HEK293 (cell line): Measurements from ENCODE around the gene USP35.

Source experiments
- CTCF ChIA-PET: fragments of 350-600 bp; formaldehyde crosslinking; extraction: SDS; loops from one replicate; lab custom pipeline; 2021; ENCODE audit warnings: antibody characterized with exemption; lab: Yijun Ruan, JAX
- POLR2A ChIA-PET: fragments of 300-600 bp; formaldehyde crosslinking; extraction: SDS; loops from one replicate; lab custom pipeline; 2020; ENCODE audit warnings: antibody characterized with exemption, inconsistent platforms; lab: Yijun Ruan, JAX
- H3K27ac ChIP-seq: fragments of 200-500 bp; sonication (Bioruptor generic); 2 replicates; pipeline ENCODE4 v1.5.1; 2014; ENCODE audit warnings: low read depth, low read length, control low read depth, inconsistent platforms; ENCODE audit errors: extremely low read depth
- H3K36me3 ChIP-seq, 2 experiments: fragments of 200-500 bp in 1 of 2; sonication (Bioruptor generic) in 1 of 2; 1 replicate in 1 of 2; 2 replicates in 1 of 2; pipeline ENCODE4 v1.5.1; 2014 to 2017; ENCODE audit warnings: inconsistent platforms in 2 of 2, low read length in 2 of 2; ENCODE audit not compliant: control insufficient read depth in 2 of 2, insufficient read depth in 1 of 2
- H3K4me1 ChIP-seq: fragments of 200-500 bp; sonication (Bioruptor generic); 2 replicates; pipeline ENCODE4 v1.5.1; 2014; ENCODE audit warnings: mild to moderate bottlenecking, low read length, inconsistent platforms; ENCODE audit not compliant: control insufficient read depth, insufficient read depth
- H3K4me3 ChIP-seq: 2 replicates; pipeline ENCODE4 v1.5.1; 2011; ENCODE audit warnings: low read depth, mild to moderate bottlenecking, control low read depth, low read length, moderate library complexity
- H3K9me3 ChIP-seq: fragments of 200-500 bp; sonication (Bioruptor generic); 2 replicates; pipeline ENCODE4 v1.5.1; 2014; ENCODE audit warnings: low read depth, low read length, inconsistent platforms; ENCODE audit not compliant: control insufficient read depth, insufficient read depth
- GLI4 ChIP-seq: fragments of 450-650 bp; formaldehyde crosslinking; IDR thresholded peaks from 2 replicates; pipeline ENCODE4 v1.5.1; 2016; ENCODE audit warnings: missing biosample characterization, missing genetic modification characterization
- GLIS2 ChIP-seq: fragments of 450-650 bp; formaldehyde crosslinking; IDR thresholded peaks from 2 replicates; pipeline ENCODE4 v1.5.1; 2016; ENCODE audit warnings: missing biosample characterization, missing genetic modification characterization
- HOXD13 ChIP-seq: sonication (generic); formaldehyde crosslinking; IDR thresholded peaks from 2 replicates; pipeline ENCODE4 v1.8.0; 2022; ENCODE audit warnings: missing genetic modification reagents, borderline replicate concordance
- OSR2 ChIP-seq: fragments of 450-650 bp; formaldehyde crosslinking; IDR thresholded peaks from 2 replicates; pipeline ENCODE4 v1.5.1; 2016; ENCODE audit warnings: missing biosample characterization, missing genetic modification characterization
- SP3 ChIP-seq: fragments of 450-650 bp; formaldehyde crosslinking; IDR thresholded peaks from 2 replicates; pipeline ENCODE4 v1.5.1; 2016; ENCODE audit warnings: missing biosample characterization, missing genetic modification characterization
- ZFP37 ChIP-seq: fragments of 450-650 bp; formaldehyde crosslinking; IDR thresholded peaks from 2 replicates; pipeline ENCODE4 v1.5.1; 2016; ENCODE audit warnings: missing biosample characterization, missing genetic modification characterization
- ZNF132 ChIP-seq: fragments of 450-650 bp; formaldehyde crosslinking; IDR thresholded peaks from 2 replicates; pipeline ENCODE4 v1.5.1; 2017; ENCODE audit warnings: missing biosample characterization, missing genetic modification characterization, borderline replicate concordance
- ZNF138 ChIP-seq: fragments of 450-650 bp; formaldehyde crosslinking; IDR thresholded peaks from 2 replicates; pipeline ENCODE4 v1.5.1; 2016; ENCODE audit warnings: missing biosample characterization, missing genetic modification characterization, borderline replicate concordance
- ZNF155 ChIP-seq: fragments of 450-650 bp; formaldehyde crosslinking; IDR thresholded peaks from 2 replicates; pipeline ENCODE4 v1.5.1; 2016; ENCODE audit warnings: missing biosample characterization, missing genetic modification characterization
- ZNF214 ChIP-seq: fragments of 450-650 bp; formaldehyde crosslinking; IDR thresholded peaks from 2 replicates; pipeline ENCODE4 v1.5.1; 2017; ENCODE audit warnings: missing biosample characterization, mild to moderate bottlenecking, missing genetic modification characterization, borderline replicate concordance
- ZNF248 ChIP-seq: fragments of 450-650 bp; formaldehyde crosslinking; IDR thresholded peaks from 2 replicates; pipeline ENCODE4 v1.5.1; 2017; ENCODE audit warnings: missing biosample characterization, missing genetic modification characterization
- ZNF341 ChIP-seq: fragments of 450-650 bp; formaldehyde crosslinking; IDR thresholded peaks from 2 replicates; pipeline ENCODE4; 2016; ENCODE audit warnings: low read depth, missing biosample characterization, missing genetic modification characterization
- ZNF394 ChIP-seq: fragments of 450-650 bp; formaldehyde crosslinking; IDR thresholded peaks from 2 replicates; pipeline ENCODE4 v1.5.1; 2016; ENCODE audit warnings: missing biosample characterization, missing genetic modification characterization, mild to moderate bottlenecking, moderate library complexity, borderline replicate concordance
- ZNF530 ChIP-seq: fragments of 450-650 bp; formaldehyde crosslinking; IDR thresholded peaks from 2 replicates; pipeline ENCODE4 v1.5.1; 2016; ENCODE audit warnings: low read depth, missing biosample characterization, missing genetic modification characterization
- ZNF664 ChIP-seq: fragments of 450-650 bp; formaldehyde crosslinking; IDR thresholded peaks from 2 replicates; pipeline ENCODE4 v1.5.1; 2016; ENCODE audit warnings: missing biosample characterization, missing genetic modification characterization
- ZNF777 ChIP-seq: fragments of 450-650 bp; formaldehyde crosslinking; IDR thresholded peaks from 2 replicates; pipeline ENCODE4 v1.5.1; 2017; ENCODE audit warnings: missing biosample characterization, missing genetic modification characterization, borderline replicate concordance
- TF ChIP-seq, protein P1 (sequence below): fragments of 450-650 bp; formaldehyde crosslinking; IDR thresholded peaks from 2 replicates; pipeline ENCODE4 v1.5.1; 2016; ENCODE audit warnings: missing biosample characterization, missing genetic modification characterization
- TF ChIP-seq, protein P2 (sequence below): fragments of 450-650 bp; formaldehyde crosslinking; IDR thresholded peaks from 2 replicates; pipeline ENCODE4 v1.5.1; 2016; ENCODE audit warnings: missing biosample characterization, missing genetic modification characterization
- TF ChIP-seq, protein P3 (sequence below): fragments of 450-650 bp; formaldehyde crosslinking; IDR thresholded peaks from 2 replicates; pipeline ENCODE4 v1.5.1; 2017; ENCODE audit warnings: missing biosample characterization, missing genetic modification characterization
- TF ChIP-seq, protein P4 (sequence below): fragments of 450-650 bp; formaldehyde crosslinking; IDR thresholded peaks from 2 replicates; pipeline ENCODE4 v1.5.1; 2016; ENCODE audit warnings: missing biosample characterization, missing genetic modification characterization
- TF ChIP-seq, protein P5 (sequence below): fragments of 450-650 bp; formaldehyde crosslinking; IDR thresholded peaks from 2 replicates; pipeline ENCODE4 v1.5.1; 2016; ENCODE audit warnings: missing biosample characterization, missing genetic modification characterization
- TF ChIP-seq, protein P6 (sequence below): fragments of 450-650 bp; formaldehyde crosslinking; IDR thresholded peaks from 2 replicates; pipeline ENCODE4 v1.5.1; 2016; ENCODE audit warnings: missing biosample characterization, missing genetic modification characterization
- TF ChIP-seq, protein P7 (sequence below): fragments of 450-650 bp; formaldehyde crosslinking; IDR thresholded peaks from 2 replicates; pipeline ENCODE4; 2016; ENCODE audit warnings: missing biosample characterization, missing genetic modification characterization

USP35 gene

DNA sequence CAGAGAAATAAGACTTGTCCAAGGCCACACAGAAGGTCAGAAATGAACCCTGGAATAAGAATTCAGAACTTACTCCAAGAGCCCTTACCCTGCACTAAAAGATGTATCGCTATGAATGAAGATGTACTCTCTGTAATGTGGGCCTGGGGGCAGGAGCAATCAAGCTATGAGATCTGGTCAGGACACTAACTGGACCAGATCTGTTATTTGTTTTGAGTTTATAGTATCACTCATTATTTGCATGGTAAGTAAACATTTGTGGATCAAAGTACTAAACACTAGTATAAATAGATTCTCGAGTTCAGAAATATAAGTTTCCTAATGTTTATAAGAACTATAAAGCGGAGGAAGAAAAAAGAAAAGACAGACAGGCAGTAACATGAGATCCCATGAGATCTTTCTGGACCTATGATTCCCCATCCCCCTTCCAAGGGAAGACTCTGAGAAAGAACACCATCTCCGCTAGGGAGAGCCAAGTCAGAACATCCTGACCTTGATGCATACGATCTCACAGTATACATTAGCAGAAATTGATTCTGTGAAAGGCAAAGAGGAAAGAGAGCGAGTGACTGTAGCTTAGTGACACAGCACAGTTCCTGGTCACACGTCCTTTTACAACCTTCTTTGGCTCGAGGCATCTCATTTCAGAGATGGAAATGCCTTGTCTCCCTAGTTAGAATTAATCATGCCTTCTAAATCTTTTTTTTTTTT lies 71.2 kb downstream of the USP35 start:
- ChIA-PET POLR2A (no interaction called here), CTCF (interaction anchor here (0.7 to 0.8 kb wide), 3 partner anchors 10 to 304 kb away, joined by 3 to 4 read pairs (median 3); no protein-coding TSS in a partner anchor)
- no peak for TF ChIP-seq ZNF777 (tag by site-specific recombination)
- no peak for TF ChIP-seq ZNF664 (tag by site-specific recombination)
- no peak for TF ChIP-seq OSR2
- TF ChIP-seq ZNF341 (tag by site-specific recombination): no peak
- TF ChIP-seq, protein P1, sequence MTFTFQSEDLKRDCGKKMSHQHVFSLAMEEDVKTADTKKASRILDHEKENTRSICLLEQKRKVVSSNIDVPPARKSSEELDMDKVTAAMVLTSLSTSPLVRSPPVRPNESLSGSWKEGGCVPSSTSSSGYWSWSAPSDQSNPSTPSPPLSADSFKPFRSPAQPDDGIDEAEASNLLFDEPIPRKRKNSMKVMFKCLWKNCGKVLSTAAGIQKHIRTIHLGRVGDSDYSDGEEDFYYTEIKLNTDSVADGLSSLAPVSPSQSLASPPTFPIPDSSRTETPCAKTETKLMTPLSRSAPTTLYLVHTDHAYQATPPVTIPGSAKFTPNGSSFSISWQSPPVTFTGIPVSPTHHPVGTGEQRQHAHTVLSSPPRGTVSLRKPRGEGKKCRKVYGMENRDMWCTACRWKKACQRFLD (tag by site-specific recombination): no peak
- TF ChIP-seq GLI4 (tag by site-specific recombination): no peak
- TF ChIP-seq, protein P2, sequence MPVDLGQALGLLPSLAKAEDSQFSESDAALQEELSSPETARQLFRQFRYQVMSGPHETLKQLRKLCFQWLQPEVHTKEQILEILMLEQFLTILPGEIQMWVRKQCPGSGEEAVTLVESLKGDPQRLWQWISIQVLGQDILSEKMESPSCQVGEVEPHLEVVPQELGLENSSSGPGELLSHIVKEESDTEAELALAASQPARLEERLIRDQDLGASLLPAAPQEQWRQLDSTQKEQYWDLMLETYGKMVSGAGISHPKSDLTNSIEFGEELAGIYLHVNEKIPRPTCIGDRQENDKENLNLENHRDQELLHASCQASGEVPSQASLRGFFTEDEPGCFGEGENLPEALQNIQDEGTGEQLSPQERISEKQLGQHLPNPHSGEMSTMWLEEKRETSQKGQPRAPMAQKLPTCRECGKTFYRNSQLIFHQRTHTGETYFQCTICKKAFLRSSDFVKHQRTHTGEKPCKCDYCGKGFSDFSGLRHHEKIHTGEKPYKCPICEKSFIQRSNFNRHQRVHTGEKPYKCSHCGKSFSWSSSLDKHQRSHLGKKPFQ: no peak
- no peak for TF ChIP-seq HOXD13 (CRISPR knock-in tag)
- no peak for TF ChIP-seq ZNF138 (tag by site-specific recombination)
- TF ChIP-seq ZNF132 (tag by site-specific recombination): no peak
- no peak for TF ChIP-seq SP3 (tag by site-specific recombination)
- TF ChIP-seq ZFP37 (tag by site-specific recombination): no peak
- TF ChIP-seq, protein P3, sequence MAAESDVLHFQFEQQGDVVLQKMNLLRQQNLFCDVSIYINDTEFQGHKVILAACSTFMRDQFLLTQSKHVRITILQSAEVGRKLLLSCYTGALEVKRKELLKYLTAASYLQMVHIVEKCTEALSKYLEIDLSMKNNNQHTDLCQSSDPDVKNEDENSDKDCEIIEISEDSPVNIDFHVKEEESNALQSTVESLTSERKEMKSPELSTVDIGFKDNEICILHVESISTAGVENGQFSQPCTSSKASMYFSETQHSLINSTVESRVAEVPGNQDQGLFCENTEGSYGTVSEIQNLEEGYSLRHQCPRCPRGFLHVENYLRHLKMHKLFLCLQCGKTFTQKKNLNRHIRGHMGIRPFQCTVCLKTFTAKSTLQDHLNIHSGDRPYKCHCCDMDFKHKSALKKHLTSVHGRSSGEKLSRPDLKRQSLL (tag by site-specific recombination): no peak
- Histone ChIP-seq H3K4me3 (no peak overlapping the region), H3K27ac (no peak overlapping the region), H3K36me3 (no peaks in the 10 kb centered on the region), H3K9me3 (no peaks in the 10 kb centered on the region), H3K4me1 (no peaks in the 10 kb centered on the region)

DNA sequence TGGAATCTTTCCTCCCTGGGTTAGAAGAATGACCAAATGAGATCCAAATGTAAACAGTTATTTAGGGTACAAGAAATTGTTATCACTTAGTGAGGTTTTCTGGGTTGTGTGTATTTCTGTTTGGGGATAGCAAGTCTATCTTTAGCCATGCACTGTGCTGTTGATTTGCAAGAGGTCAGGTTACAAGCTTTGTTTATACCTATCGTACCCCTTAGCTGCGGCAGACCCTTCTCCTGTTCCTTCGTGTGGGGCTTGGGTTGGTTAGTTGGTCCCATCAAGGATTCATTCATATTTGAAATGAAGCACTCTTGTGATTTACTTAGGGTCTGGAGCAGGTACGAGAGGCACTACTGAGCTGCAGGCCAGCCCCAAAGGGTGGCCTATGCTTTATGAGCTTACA lies 72.6 kb downstream of the USP35 start:
- CTCF ChIA-PET: interaction anchor here (0.5 kb wide), 1 partner anchor 99 kb away, joined by 4 read pairs; no protein-coding TSS in a partner anchor
- Histone ChIP-seq H3K9me3 (no peaks in the 10 kb centered on the region), H3K4me1 (no peaks in the 10 kb centered on the region), H3K36me3 (no peaks in the 10 kb centered on the region), H3K4me3 (no peak overlapping the region), H3K27ac (no peak overlapping the region)
- POLR2A ChIA-PET: no interaction called here
- no peak for TF ChIP-seq ZNF248
- TF ChIP-seq ZNF155 (tag by site-specific recombination): no peak
- TF ChIP-seq ZNF394 (tag by site-specific recombination): no peak
- TF ChIP-seq ZNF530: no peak
- no peak for TF ChIP-seq GLIS2 (tag by site-specific recombination)
- TF ChIP-seq ZNF214: no peak
- TF ChIP-seq, protein P4, sequence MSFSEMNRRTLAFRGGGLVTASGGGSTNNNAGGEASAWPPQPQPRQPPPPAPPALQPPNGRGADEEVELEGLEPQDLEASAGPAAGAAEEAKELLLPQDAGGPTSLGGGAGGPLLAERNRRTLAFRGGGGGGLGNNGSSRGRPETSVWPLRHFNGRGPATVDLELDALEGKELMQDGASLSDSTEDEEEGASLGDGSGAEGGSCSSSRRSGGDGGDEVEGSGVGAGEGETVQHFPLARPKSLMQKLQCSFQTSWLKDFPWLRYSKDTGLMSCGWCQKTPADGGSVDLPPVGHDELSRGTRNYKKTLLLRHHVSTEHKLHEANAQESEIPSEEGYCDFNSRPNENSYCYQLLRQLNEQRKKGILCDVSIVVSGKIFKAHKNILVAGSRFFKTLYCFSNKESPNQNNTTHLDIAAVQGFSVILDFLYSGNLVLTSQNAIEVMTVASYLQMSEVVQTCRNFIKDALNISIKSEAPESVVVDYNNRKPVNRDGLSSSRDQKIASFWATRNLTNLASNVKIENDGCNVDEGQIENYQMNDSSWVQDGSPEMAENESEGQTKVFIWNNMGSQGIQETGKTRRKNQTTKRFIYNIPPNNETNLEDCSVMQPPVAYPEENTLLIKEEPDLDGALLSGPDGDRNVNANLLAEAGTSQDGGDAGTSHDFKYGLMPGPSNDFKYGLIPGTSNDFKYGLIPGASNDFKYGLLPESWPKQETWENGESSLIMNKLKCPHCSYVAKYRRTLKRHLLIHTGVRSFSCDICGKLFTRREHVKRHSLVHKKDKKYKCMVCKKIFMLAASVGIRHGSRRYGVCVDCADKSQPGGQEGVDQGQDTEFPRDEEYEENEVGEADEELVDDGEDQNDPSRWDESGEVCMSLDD: no peak
- TF ChIP-seq, protein P5, sequence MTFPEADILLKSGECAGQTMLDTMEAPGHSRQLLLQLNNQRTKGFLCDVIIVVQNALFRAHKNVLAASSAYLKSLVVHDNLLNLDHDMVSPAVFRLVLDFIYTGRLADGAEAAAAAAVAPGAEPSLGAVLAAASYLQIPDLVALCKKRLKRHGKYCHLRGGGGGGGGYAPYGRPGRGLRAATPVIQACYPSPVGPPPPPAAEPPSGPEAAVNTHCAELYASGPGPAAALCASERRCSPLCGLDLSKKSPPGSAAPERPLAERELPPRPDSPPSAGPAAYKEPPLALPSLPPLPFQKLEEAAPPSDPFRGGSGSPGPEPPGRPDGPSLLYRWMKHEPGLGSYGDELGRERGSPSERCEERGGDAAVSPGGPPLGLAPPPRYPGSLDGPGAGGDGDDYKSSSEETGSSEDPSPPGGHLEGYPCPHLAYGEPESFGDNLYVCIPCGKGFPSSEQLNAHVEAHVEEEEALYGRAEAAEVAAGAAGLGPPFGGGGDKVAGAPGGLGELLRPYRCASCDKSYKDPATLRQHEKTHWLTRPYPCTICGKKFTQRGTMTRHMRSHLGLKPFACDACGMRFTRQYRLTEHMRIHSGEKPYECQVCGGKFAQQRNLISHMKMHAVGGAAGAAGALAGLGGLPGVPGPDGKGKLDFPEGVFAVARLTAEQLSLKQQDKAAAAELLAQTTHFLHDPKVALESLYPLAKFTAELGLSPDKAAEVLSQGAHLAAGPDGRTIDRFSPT (tag by site-specific recombination): no peak
- TF ChIP-seq, protein P6, sequence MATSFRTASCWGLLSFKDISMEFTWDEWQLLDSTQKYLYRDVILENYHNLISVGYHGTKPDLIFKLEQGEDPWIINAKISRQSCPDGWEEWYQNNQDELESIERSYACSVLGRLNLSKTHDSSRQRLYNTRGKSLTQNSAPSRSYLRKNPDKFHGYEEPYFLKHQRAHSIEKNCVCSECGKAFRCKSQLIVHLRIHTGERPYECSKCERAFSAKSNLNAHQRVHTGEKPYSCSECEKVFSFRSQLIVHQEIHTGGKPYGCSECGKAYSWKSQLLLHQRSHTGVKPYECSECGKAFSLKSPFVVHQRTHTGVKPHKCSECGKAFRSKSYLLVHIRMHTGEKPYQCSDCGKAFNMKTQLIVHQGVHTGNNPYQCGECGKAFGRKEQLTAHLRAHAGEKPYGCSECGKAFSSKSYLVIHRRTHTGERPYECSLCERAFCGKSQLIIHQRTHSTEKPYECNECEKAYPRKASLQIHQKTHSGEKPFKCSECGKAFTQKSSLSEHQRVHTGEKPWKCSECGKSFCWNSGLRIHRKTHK (tag by site-specific recombination): no peak
- TF ChIP-seq, protein P7, sequence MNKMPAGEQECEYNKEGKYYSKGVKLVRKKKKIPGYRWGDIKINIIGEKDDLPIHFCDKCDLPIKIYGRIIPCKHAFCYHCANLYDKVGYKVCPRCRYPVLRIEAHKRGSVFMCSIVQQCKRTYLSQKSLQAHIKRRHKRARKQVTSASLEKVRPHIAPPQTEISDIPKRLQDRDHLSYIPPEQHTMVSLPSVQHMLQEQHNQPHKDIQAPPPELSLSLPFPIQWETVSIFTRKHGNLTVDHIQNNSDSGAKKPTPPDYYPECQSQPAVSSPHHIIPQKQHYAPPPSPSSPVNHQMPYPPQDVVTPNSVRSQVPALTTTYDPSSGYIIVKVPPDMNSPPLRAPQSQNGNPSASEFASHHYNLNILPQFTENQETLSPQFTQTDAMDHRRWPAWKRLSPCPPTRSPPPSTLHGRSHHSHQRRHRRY: no peak
